ENCODE results near the gene RPS21. TPM values are rescaled to one million over a fixed set of nuclear protein-coding genes. Genes with fewer than 3 reads are reported as not detected.

RPS21 gene
- total and polyA plus RNA-seq, 2 of the 4 experiments (the other 2 are of a cell fraction), result 2,710 to 4,298 TPM

GRCh38 chr20:62427172-62428001 lies 40.5 kb downstream of the RPS21 start, which contains the start of gene RBBP8NL:
TSS of gene RBBP8NL (minus strand) at chr20:62427539. CDS start at chr20:62419647, 7,892 bp downstream.
- intact Hi-C loops (cut with micrococcal nuclease), result no loop called here
- Histone ChIP-seq H2BK120ac (ENCODE audit: low read depth, low read length) (no peak within 1 kb of the TSS), H2BK15ac (ENCODE audit: low read depth, low read length) (no peak within 1 kb of the TSS), H3K27me3 (ENCODE audit: control insufficient read depth, insufficient read depth, low read length) (peaks cover 44% of the 10 kb centered on the region), H3K4me2 (ENCODE audit: low read depth, low read length) (no peak within 1 kb of the TSS), H2AFZ (replicated peaks; ENCODE audit: low read length, poor library complexity) (no peak within 1 kb of the TSS), H3K56ac (ENCODE audit: extremely low read depth, insufficient read depth, low read length) (no peak within 1 kb of the TSS), H4K8ac (ENCODE audit: low read depth in 2 of 2, low read length in 2 of 2) (no peak within 1 kb of the TSS), H3K18ac (ENCODE audit: low read depth, low read length) (no peak within 1 kb of the TSS), H3K4ac (ENCODE audit: low read depth, low read length) (no peak within 1 kb of the TSS), H3K36me3 (ENCODE audit: control insufficient read depth, insufficient read depth, low read length) (no peaks in the 10 kb centered on the region), H3K27ac (ENCODE audit: insufficient read depth, low read length) (no peak within 1 kb of the TSS), H3K4me1 (ENCODE audit: control insufficient read depth, insufficient read depth, low read length) (no peaks in the 10 kb centered on the region), H4K5ac (ENCODE audit: low read depth, low read length) (no peak within 1 kb of the TSS), H3K9ac (ENCODE audit: low read depth, low read length) (no peak within 1 kb of the TSS), H4K91ac (ENCODE audit: insufficient read depth, low read depth, low read length) (no peak within 1 kb of the TSS), H3K4me3 (ENCODE audit: insufficient read depth, low read depth, low read length) (no peak within 1 kb of the TSS), H2BK20ac (ENCODE audit: low read depth, low read length) (no peak within 1 kb of the TSS), H3K14ac (replicated peaks; ENCODE audit: low read depth, low read length) (no peak within 1 kb of the TSS), H2AK5ac (ENCODE audit: low read depth, low read length) (no peak within 1 kb of the TSS), H4K20me1 (ENCODE audit: insufficient read depth, low read length) (no peaks in the 10 kb centered on the region), H3K9me3 (ENCODE audit: control insufficient read depth, insufficient read depth, low read length) (no peaks in the 10 kb centered on the region), H3K23ac (ENCODE audit: low read depth, low read length) (no peak within 1 kb of the TSS), H3K79me1 (ENCODE audit: low read depth in 1 of 2, low read length in 2 of 2) (no peaks in the 10 kb centered on the region), H2BK5ac (ENCODE audit: low read depth, low read length, poor library complexity, severe bottlenecking) (no peak within 1 kb of the TSS), H3K9me1 (ENCODE audit: insufficient read depth, low read length) (no peaks in the 10 kb centered on the region), H2AK9ac (replicated peaks; ENCODE audit: low read depth, low read length, poor library complexity) (no peak within 1 kb of the TSS)
- DNase-seq (no peak), ATAC-seq (ENCODE audit: low read depth) (no peak)
- POLR2A ChIA-PET (ENCODE audit: unreplicated experiment), result no interaction called here
- 61% methylated on average over 24 of the region's 28 CpGs; no CpG with 5 or more reads in 1 of the 2 experiments for WGBS, 2 experiments (ENCODE audit: extremely low coverage in 2 of 2, insufficient read length in 1 of 2)
- TF ChIP-seq MAFK (IDR thresholded peaks at IDR 0.05; ENCODE audit: low read depth, low read length) (no peak), MXI1 (IDR thresholded peaks at IDR 0.05; ENCODE audit: borderline replicate concordance, low read depth, low read length) (no peak), CTCF (conservative IDR thresholded peaks at IDR 0.05; ENCODE audit: low read depth, low read length) (no peak), POLR2A (IDR thresholded peaks at IDR 0.05; ENCODE audit: low read depth, low read length) (no peak), RAD21 (IDR thresholded peaks at IDR 0.05; ENCODE audit: low read length) (no peak), USF2 (IDR thresholded peaks at IDR 0.05; ENCODE audit: low read depth, low read length) (no peak), ELK1 (IDR thresholded peaks at IDR 0.05; ENCODE audit: borderline replicate concordance, low read depth, low read length) (no peak), SMC3 (IDR thresholded peaks at IDR 0.05; ENCODE audit: low read depth, low read length) (no peak), RFX5 (IDR thresholded peaks at IDR 0.05; ENCODE audit: low read depth, low read length) (no peak), NFE2L2 (IDR thresholded peaks at IDR 0.05; ENCODE audit: low read depth, low read length) (no peak), FOS (IDR thresholded peaks at IDR 0.05; ENCODE audit: low read depth, low read length) (no peak)
- dilution Hi-C loops (cut with HindIII; ENCODE audit: low sequenced_read_pairs, unreplicated experiment), result no loop called here
- CTCF ChIA-PET, result no interaction called here
- BruUV-seq (replicated peaks), result no TSS peak
- in situ Hi-C loops (cut with MboI; ENCODE audit: low sequenced_read_pairs), result no loop called here

Measured in IMR-90 (cell line).